Left lung (tissue), 10 donors: ENCODE results near the gene CFAP73. TPM values are rescaled to one million over a fixed set of nuclear protein-coding genes. Genes with fewer than 3 reads are reported as not detected.

ENCODE experiments used
- ATAC-seq: fragments of 200-7000 bp; cut with Tn5 transposase; one replicate; pipeline ENCODE4 v1.9.1; 2020; ENCODE audit warnings: moderate library complexity
- DNase-seq, 4 donors: peaks; one replicate each; pipeline ENCODE4 v3.0.0-alpha.2; 2013 to 2020
- H3K27ac ChIP-seq, 2 donors: fragments of 200-600 bp; sonication (generic) in 1 of 2; one replicate each; pipeline versions ENCODE4 v1.5.0 to v1.8.0; 2020 to 2021
- H3K27me3 ChIP-seq, 2 donors: fragments of 200-600 bp; sonication (generic) in 1 of 2; one replicate each; pipeline versions ENCODE4 v1.5.0 to v1.8.0; 2020 to 2021
- H3K36me3 ChIP-seq, 2 donors: fragments of 200-600 bp; sonication (generic) in 1 of 2; one replicate each; pipeline versions ENCODE4 v1.5.0 to v1.8.0; 2020 to 2021
- H3K4me1 ChIP-seq, 2 donors: fragments of 200-600 bp; one replicate each; pipeline ENCODE4 v1.8.0; 2021
- H3K4me3 ChIP-seq, 2 donors: fragments of 200-600 bp; sonication (generic) in 1 of 2; one replicate each; pipeline versions ENCODE4 v1.5.0 to v1.8.0; 2020 to 2021; ENCODE audit warnings: mild to moderate bottlenecking in 1 of 2
- H3K9me3 ChIP-seq, 2 donors: fragments of 200-600 bp; sonication (generic) in 1 of 2; one replicate each; pipeline versions ENCODE4 v1.5.0 to v1.8.0; 2020 to 2021
- CTCF ChIP-seq, 2 donors: fragments of 200-600 bp; sonication (generic) in 1 of 2; IDR thresholded peaks; one replicate each; pipeline versions ENCODE4 v1.5.0 to v1.8.0; 2021; ENCODE audit warnings: antibody characterized with exemption in 2 of 2
- intact Hi-C, 2 donors: fragments of 100-400 bp; cut with DNase I; formaldehyde crosslinking; loops; one replicate each; pipeline versions ENCODE4 v1.11.2 to v1.14.2; 2022
- polyA plus RNA-seq, 6 donors: library from polyadenylated mRNA; unstranded; fragments of 120-200 nt; gene quantifications; one replicate each; pipeline ENCODE4 v1.2.1, GENCODE V29; 2013; ENCODE audit not compliant: insufficient read length in 6 of 6
- total RNA-seq, 2 donors: library from RNA; stranded (reverse); fragmentation: NEBNext Ultra II Directional; extraction: Animal tissue kit (Norgen Biotek cat#: 25700); gene quantifications; one replicate each; pipeline ENCODE4 v1.2.1, GENCODE V29; 2021
- donor health status: DM: no; HTN: yes; CAD: no.
- donor health status: DM: no; HTN: no; CAD: no.

The CFAP73 gene
- total and polyA plus RNA-seq, 8 donors, result 0.66 to 5.4 (median 3.6) TPM; not detected in 1

GRCh38 chr12:113119980-113120669 is 29.4 kb upstream of the CFAP73 start:
- Histone ChIP-seq H3K4me1 (no peaks in the 10 kb centered on the region), H3K27ac (no peak overlapping the region), H3K9me3 (peaks cover 0 to 4% of the 10 kb centered on the region in 2 donors), H3K36me3 (no peaks in the 10 kb centered on the region), H3K27me3 (peaks cover 0 to 22% of the 10 kb centered on the region in 2 donors), H3K4me3 (no peak overlapping the region)
- no peak for TF ChIP-seq CTCF (IDR thresholded peaks at IDR 0.05)
- ATAC-seq (no peak), DNase-seq (no peak)
- intact Hi-C loops, result no loop called here

GRCh38 chr12:113120670-113121370 is 28.7 kb upstream of the CFAP73 start:
- TF ChIP-seq CTCF (IDR thresholded peaks at IDR 0.05), result no peak
- peaks cover 0 to 4% of the 10 kb centered on the region in 2 donors for H3K9me3 ChIP-seq
- no peak for DNase-seq
- ATAC-seq, result no peak
- intact Hi-C loops, result no loop called here
- H3K36me3 ChIP-seq, result no peaks in the 10 kb centered on the region
- H3K4me3 ChIP-seq, result no peak overlapping the region
- no peaks in the 10 kb centered on the region for H3K4me1 ChIP-seq
- H3K27me3 ChIP-seq, result peaks cover 0 to 22% of the 10 kb centered on the region in 2 donors
- H3K27ac ChIP-seq, result no peak overlapping the region

GRCh38 chr12:113127791-113128199 is 21.7 kb upstream of the CFAP73 start:
- ATAC-seq (no peak), DNase-seq (no peak)
- Histone ChIP-seq H3K27me3 (peaks cover 0 to 14% of the 10 kb centered on the region in 2 donors), H3K27ac (no peak overlapping the region), H3K4me1 (no peaks in the 10 kb centered on the region), H3K9me3 (peaks cover 0 to 4% of the 10 kb centered on the region in 2 donors), H3K36me3 (no peaks in the 10 kb centered on the region), H3K4me3 (no peak overlapping the region)
- intact Hi-C loops, result no loop called here
- TF ChIP-seq CTCF (IDR thresholded peaks at IDR 0.05), result no peak

GRCh38 chr12:113128802-113129663 is 20.5 kb upstream of the CFAP73 start:
- no peaks in the 10 kb centered on the region for H3K9me3 ChIP-seq
- no peak overlapping the region for H3K4me3 ChIP-seq
- H3K4me1 ChIP-seq, result no peaks in the 10 kb centered on the region
- intact Hi-C loops, result no loop called here
- no peak for TF ChIP-seq CTCF (IDR thresholded peaks at IDR 0.05)
- peaks cover 0 to 26% of the 10 kb centered on the region in 2 donors for H3K27me3 ChIP-seq
- H3K36me3 ChIP-seq, result no peaks in the 10 kb centered on the region
- H3K27ac ChIP-seq, result no peak overlapping the region
- ATAC-seq, result no peak
- no peak for DNase-seq
